Measurements from ENCODE around the gene GRAMD1B.

DNA sequence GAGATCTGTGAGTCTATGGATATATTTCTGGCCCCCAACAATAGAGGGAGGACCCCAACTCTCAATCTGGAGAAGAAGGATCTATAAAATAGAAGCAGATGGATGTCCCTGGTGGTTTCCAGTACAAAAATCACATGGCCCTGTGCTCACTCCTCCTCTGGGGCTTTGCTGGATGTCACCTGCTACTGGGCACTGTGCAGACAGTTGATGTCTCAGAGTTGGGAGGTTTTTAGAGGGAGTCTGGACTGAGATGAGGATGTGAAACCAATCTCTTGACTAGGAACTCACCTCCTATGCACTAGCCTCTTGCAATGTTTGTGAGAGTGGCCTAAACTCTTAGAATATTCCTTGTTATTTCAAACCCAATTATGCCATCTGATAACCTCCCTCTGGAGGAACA lies 117.1 kb downstream of the GRAMD1B start:
- TF ChIP-seq, protein P1, sequence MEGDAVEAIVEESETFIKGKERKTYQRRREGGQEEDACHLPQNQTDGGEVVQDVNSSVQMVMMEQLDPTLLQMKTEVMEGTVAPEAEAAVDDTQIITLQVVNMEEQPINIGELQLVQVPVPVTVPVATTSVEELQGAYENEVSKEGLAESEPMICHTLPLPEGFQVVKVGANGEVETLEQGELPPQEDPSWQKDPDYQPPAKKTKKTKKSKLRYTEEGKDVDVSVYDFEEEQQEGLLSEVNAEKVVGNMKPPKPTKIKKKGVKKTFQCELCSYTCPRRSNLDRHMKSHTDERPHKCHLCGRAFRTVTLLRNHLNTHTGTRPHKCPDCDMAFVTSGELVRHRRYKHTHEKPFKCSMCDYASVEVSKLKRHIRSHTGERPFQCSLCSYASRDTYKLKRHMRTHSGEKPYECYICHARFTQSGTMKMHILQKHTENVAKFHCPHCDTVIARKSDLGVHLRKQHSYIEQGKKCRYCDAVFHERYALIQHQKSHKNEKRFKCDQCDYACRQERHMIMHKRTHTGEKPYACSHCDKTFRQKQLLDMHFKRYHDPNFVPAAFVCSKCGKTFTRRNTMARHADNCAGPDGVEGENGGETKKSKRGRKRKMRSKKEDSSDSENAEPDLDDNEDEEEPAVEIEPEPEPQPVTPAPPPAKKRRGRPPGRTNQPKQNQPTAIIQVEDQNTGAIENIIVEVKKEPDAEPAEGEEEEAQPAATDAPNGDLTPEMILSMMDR (IDR thresholded peaks at IDR 0.05; ENCODE audit: low read depth, low read length, poor library complexity, severe bottlenecking): no peak
- no peak for TF ChIP-seq EZH2phosphoT487 (IDR thresholded peaks at IDR 0.05; ENCODE audit: borderline replicate concordance, low read length)

Measured in DOHH2 (cell line).